HAP-1 (cell line): Measurements from ENCODE around the gene GSN.

Experiments used
- DNase-seq, 2 experiments: peaks; one replicate each; pipeline ENCODE4 v3.0.0-alpha.2; 2016 to 2020; ENCODE audit warnings: low spot score in 2 of 2
- H3K27me3 ChIP-seq: fragments of 250-450 bp; sonication (Bioruptor Pico); 2 replicates; pipeline ENCODE4 v1.5.1; 2020; ENCODE audit warnings: low read depth, mild to moderate bottlenecking, moderate library complexity
- H3K36me3 ChIP-seq: fragments of 250-450 bp; sonication (Bioruptor Pico); replicated peaks from 2 replicates; pipeline ENCODE4 v1.5.1; 2020; ENCODE audit warnings: mild to moderate bottlenecking
- H3K4me1 ChIP-seq: fragments of 250-450 bp; sonication (Bioruptor Pico); 2 replicates; pipeline ENCODE4 v1.5.1; 2020; ENCODE audit warnings: mild to moderate bottlenecking
- H3K4me3 ChIP-seq: fragments of 250-450 bp; sonication (Bioruptor Pico); 2 replicates; pipeline ENCODE4 v1.5.1; 2020; ENCODE audit warnings: mild to moderate bottlenecking, moderate library complexity
- H3K9me3 ChIP-seq: fragments of 250-450 bp; sonication (Bioruptor Pico); 2 replicates; pipeline ENCODE4 v1.5.1; 2020; ENCODE audit warnings: mild to moderate bottlenecking, moderate library complexity
- in situ Hi-C: fragments of 300-500 bp; cut with MboI; formaldehyde crosslinking; loops from 3 replicates; pipeline ENCODE4 v1.14.3; 2020; ENCODE audit warnings: low sequenced_read_pairs, inconsistent platforms, mixed read lengths

Gene GSN

GRCh38 chr9:121365564-121365963 lies 97.6 kb downstream of the GSN start:
- Histone ChIP-seq H3K4me1 (peaks cover 34% of the 10 kb centered on the region), H3K4me3 (no peak overlapping the region), H3K9me3 (no peaks in the 10 kb centered on the region), H3K36me3 (no peaks in the 10 kb centered on the region), H3K27me3 (no peaks in the 10 kb centered on the region)
- DNase-seq: no peak
- in situ Hi-C loops: no loop called here

- Histone ChIP-seq H3K4me1 (peaks cover 35% of the 10 kb centered on the region), H3K9me3 (no peaks in the 10 kb centered on the region), H3K36me3 (no peaks in the 10 kb centered on the region), H3K27me3 (no peaks in the 10 kb centered on the region), H3K4me3 (no peak overlapping the region)
- DNase-seq: no peak
- in situ Hi-C loops: no loop called here
These were observed 98.7 kb downstream of the GSN start for GRCh38 chr9:121366611-121367192.

- H3K27me3 ChIP-seq: no peaks in the 10 kb centered on the region
- no peaks in the 10 kb centered on the region for H3K9me3 ChIP-seq
- in situ Hi-C loops: no loop called here
- peak in 1 of 2 experiments; percentile 36 for DNase-seq
- peaks cover 35% of the 10 kb centered on the region for H3K4me1 ChIP-seq
- no peaks in the 10 kb centered on the region for H3K36me3 ChIP-seq
- no peak overlapping the region for H3K4me3 ChIP-seq
These were observed 99.6 kb downstream of the GSN start for GRCh38 chr9:121367306-121368137.

- H3K27me3 ChIP-seq: no peaks in the 10 kb centered on the region
- in situ Hi-C loops: no loop called here
- peaks cover 32% of the 10 kb centered on the region for H3K4me1 ChIP-seq
- no peaks in the 10 kb centered on the region for H3K9me3 ChIP-seq
- no peaks in the 10 kb centered on the region for H3K36me3 ChIP-seq
- no peak overlapping the region for H3K4me3 ChIP-seq
- no peak for DNase-seq
These were observed 100.2 kb downstream of the GSN start for GRCh38 chr9:121368138-121368522.

GRCh38 chr9:121368745-121369144 lies 100.8 kb downstream of the GSN start:
- DNase-seq: no peak
- Histone ChIP-seq H3K36me3 (no peaks in the 10 kb centered on the region), H3K27me3 (no peaks in the 10 kb centered on the region), H3K4me3 (peak overlapping the region; percentile 71), H3K9me3 (no peaks in the 10 kb centered on the region), H3K4me1 (peaks cover 29% of the 10 kb centered on the region)
- in situ Hi-C loops: no loop called here

GRCh38 chr9:121369595-121370265 lies 101.8 kb downstream of the GSN start, which contains the start of gene STOM:
STOM (minus strand) TSS chr9:121370250; CDS start chr9:121370187, 63 bp downstream.
- peaks cover 20% of the 10 kb centered on the region for H3K4me1 ChIP-seq
- in situ Hi-C loops: no loop called here
- no peaks in the 10 kb centered on the region for H3K27me3 ChIP-seq
- peak within 1 kb of the TSS; percentile 71 for H3K4me3 ChIP-seq
- peak; percentile 25 to 72 for DNase-seq
- H3K36me3 ChIP-seq: no peaks in the 10 kb centered on the region
- H3K9me3 ChIP-seq: no peaks in the 10 kb centered on the region

- no peaks in the 10 kb centered on the region for H3K27me3 ChIP-seq
- H3K4me3 ChIP-seq: no peak overlapping the region
- in situ Hi-C loops: no loop called here
- H3K4me1 ChIP-seq: peaks cover 20% of the 10 kb centered on the region
- H3K9me3 ChIP-seq: no peaks in the 10 kb centered on the region
- no peaks in the 10 kb centered on the region for H3K36me3 ChIP-seq
- DNase-seq: no peak
These were observed 103.6 kb downstream of the GSN start for GRCh38 chr9:121371495-121372061.

- Histone ChIP-seq H3K9me3 (no peaks in the 10 kb centered on the region), H3K27me3 (no peaks in the 10 kb centered on the region), H3K36me3 (no peaks in the 10 kb centered on the region), H3K4me3 (no peak overlapping the region), H3K4me1 (peaks cover 18% of the 10 kb centered on the region)
- in situ Hi-C loops: no loop called here
- DNase-seq: no peak
These were observed 104.5 kb downstream of the GSN start for GRCh38 chr9:121372239-121373010.

GRCh38 chr9:121373011-121373729 lies 105.2 kb downstream of the GSN start:
- in situ Hi-C loops: no loop called here
- DNase-seq: no peak
- Histone ChIP-seq H3K27me3 (no peaks in the 10 kb centered on the region), H3K9me3 (peaks cover 1% of the 10 kb centered on the region), H3K36me3 (no peaks in the 10 kb centered on the region), H3K4me3 (no peak overlapping the region), H3K4me1 (peaks cover 11% of the 10 kb centered on the region)

GRCh38 chr9:121376214-121376830 lies 108.4 kb downstream of the GSN start:
- in situ Hi-C loops: loop anchor here (25.0 kb wide), 1 partner anchor 639 kb away; no protein-coding TSS in a partner anchor
- Histone ChIP-seq H3K4me1 (no peaks in the 10 kb centered on the region), H3K4me3 (no peak overlapping the region), H3K36me3 (no peaks in the 10 kb centered on the region), H3K9me3 (peaks cover 3% of the 10 kb centered on the region), H3K27me3 (no peaks in the 10 kb centered on the region)
- DNase-seq: no peak

GRCh38 chr9:121380846-121381245 lies 112.9 kb downstream of the GSN start:
- H3K9me3 ChIP-seq: peaks cover 3% of the 10 kb centered on the region
- H3K36me3 ChIP-seq: no peaks in the 10 kb centered on the region
- H3K4me3 ChIP-seq: no peak overlapping the region
- no peak for DNase-seq
- in situ Hi-C loops: loop anchor here (25.0 kb wide), 1 partner anchor 644 kb away; no protein-coding TSS in a partner anchor
- peaks cover 10% of the 10 kb centered on the region; the same call in 1 of the 2 replicates for H3K27me3 ChIP-seq
- no peaks in the 10 kb centered on the region for H3K4me1 ChIP-seq
